HFF-Myc (cell line): ENCODE results near the gene LRP8.
A peak's percentile ranks its signal among the peaks of the same experiment; 100 is the strongest.
"Not testable (repeated sequence)": the region's sequence is repeated elsewhere in the genome, so short reads cannot be mapped to it uniquely, and the experiment has no call there.

ENCODE experiments used
- DNase-seq: peaks from one replicate; pipeline ENCODE4 v3.0.0-alpha.2; 2011; ENCODE audit warnings: low read depth; ENCODE audit errors: extremely low read depth
- H3K4me3 ChIP-seq: replicated peaks from 2 replicates; pipeline ENCODE4 v1.5.1; 2011; ENCODE audit warnings: low read depth, mild to moderate bottlenecking, control low read depth, low read length
- CTCF ChIP-seq: IDR thresholded peaks from 2 replicates; pipeline ENCODE4 v1.5.1; 2012; ENCODE audit warnings: mild to moderate bottlenecking, low read depth, low read length, control low read depth; ENCODE audit errors: missing control alignments

LRP8 gene

DNA sequence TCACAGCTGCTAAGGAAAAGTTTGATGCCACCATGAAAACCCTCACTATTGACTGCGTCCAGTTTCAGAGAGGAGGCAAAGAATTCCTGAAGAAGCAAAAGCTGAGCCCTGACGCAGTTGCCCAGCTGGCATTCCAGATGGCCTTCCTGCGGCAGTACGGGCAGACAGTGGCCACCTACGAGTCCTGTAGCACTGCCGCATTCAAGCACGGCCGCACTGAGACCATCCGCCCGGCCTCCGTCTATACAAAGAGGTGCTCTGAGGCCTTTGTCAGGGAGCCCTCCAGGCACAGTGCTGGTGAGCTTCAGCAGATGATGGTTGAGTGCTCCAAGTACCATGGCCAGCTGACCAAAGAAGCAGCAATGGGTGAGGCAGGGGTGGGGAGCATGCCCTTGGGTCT lies 116.9 kb downstream of the LRP8 start:
- no peak for DNase-seq
- H3K4me3 ChIP-seq, result no peak overlapping the region
- no peak for TF ChIP-seq CTCF

- no peak for DNase-seq
- H3K4me3 ChIP-seq, result no peak overlapping the region
- TF ChIP-seq CTCF, result no peak
Observed at GRCh38 chr1:53210352-53210751, 117.5 kb downstream of the LRP8 start.

DNA sequence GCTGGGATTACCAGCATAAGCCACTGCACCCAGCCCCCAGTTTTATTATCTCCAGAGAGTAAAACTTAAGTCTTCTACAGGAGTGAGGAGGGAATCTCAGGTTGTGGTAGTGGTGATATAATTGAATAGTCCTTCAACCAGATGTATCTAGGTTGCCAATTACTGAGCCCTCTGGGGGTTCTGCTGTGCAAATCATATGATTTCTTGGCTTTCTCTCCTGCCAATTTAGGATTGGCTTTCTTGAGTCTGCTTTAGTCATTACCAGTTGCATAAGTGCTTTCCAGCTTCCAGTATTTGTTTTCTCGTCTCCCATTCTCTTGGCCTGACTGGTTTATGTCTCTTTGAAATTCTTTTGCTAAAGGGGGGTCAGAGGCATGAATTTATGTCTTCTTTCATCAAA lies 120.1 kb downstream of the LRP8 start:
- DNase-seq, result no peak
- no peak overlapping the region for H3K4me3 ChIP-seq
- TF ChIP-seq CTCF, result no peak

- no peak overlapping the region for H3K4me3 ChIP-seq
- DNase-seq, result no peak
- no peak for TF ChIP-seq CTCF
Observed at GRCh38 chr1:53206735-53207379, 121.0 kb downstream of the LRP8 start.

DNA sequence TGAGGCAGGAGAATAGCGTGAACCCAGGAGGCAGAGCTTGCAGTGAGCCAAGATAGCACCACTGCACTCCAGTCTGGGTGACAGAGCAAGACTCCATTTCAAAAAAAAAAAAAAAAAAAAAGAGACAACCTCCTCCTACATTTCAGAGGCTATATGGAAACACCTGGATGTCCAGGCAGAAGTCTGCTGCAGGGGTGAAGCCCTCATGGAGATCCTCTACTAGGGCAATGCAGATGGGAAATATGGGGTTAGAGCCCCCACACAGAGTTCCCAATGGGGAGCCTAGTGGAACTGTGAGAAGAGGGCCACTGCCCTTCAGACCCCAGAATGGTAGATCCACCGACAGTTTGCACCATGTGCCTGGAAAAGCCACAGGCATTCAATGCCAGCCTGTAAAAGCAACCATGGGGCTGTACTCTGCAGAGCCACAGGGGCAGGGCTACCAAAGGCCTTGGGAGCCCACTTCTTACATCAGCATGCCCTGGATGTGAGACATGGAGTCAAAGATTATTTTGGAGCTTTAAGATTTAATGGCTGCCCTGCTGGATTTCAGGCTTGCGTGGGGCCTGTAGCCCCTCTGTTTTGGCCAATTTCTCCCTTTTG lies 121.7 kb downstream of the LRP8 start:
- not testable (repeated sequence) for H3K4me3 ChIP-seq, DNase-seq

DNA sequence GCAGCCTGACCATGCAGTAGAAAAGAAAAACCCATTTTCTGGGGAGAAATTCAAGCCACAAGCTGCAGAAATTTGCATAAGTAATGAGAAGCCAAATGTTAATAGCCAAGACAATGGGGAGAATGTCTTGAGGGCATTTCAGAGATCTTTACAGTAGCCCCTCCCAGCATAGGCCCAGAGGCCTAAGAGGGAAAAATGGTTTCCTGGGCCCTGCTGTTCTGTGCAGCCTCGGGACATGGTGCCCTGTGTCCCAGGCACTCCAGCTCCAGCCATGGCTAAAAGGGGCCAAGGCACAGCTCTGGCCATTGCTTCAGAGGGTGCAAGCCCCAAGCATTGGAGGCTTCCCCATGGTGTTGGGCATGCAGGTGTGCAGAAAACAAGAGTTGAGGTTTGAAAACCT lies 122.4 kb downstream of the LRP8 start:
- H3K4me3 ChIP-seq, result not testable (repeated sequence)

DNA sequence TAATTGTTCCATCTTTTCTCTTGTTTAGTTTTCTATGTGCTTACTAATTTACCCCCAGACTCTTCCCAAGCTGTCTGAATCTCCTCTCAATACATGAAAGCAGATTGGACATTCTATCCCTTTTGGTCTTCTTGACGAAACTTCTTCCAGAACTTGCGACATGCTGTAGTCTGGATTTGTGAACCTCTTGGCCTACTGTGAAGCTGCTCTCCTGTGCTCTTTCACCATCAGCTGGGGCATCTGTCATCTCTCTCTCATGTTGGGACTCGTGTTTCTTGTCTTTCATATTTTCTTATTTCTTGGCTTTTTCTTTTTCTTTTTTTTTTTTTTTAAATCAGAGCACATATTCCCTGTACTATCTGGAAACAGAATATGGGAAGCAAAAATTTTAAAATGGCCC lies 124.4 kb downstream of the LRP8 start:
- no peak overlapping the region for H3K4me3 ChIP-seq
- no peak for TF ChIP-seq CTCF
- no peak for DNase-seq

More for the DNA sequence above, 122.4 kb downstream of the LRP8 start:
- not testable (repeated sequence) for DNase-seq

GRCh38 chr1:53198241-53198651 lies 129.6 kb downstream of the LRP8 start:
- TF ChIP-seq CTCF, result no peak
- DNase-seq, result no peak
- peak overlapping the region; percentile 88 for H3K4me3 ChIP-seq
